ENCODE data around the gene ZFP36L1. TPM values are rescaled to one million over a fixed set of nuclear protein-coding genes. Genes with fewer than 3 reads are reported as not detected.

Gene ZFP36L1
- total and polyA plus RNA-seq, 2 of the 13 experiments (the other 11 are each of a cell fraction or from before 2014, with no cell fraction given): 7.4 to 10.2 TPM

DNA sequence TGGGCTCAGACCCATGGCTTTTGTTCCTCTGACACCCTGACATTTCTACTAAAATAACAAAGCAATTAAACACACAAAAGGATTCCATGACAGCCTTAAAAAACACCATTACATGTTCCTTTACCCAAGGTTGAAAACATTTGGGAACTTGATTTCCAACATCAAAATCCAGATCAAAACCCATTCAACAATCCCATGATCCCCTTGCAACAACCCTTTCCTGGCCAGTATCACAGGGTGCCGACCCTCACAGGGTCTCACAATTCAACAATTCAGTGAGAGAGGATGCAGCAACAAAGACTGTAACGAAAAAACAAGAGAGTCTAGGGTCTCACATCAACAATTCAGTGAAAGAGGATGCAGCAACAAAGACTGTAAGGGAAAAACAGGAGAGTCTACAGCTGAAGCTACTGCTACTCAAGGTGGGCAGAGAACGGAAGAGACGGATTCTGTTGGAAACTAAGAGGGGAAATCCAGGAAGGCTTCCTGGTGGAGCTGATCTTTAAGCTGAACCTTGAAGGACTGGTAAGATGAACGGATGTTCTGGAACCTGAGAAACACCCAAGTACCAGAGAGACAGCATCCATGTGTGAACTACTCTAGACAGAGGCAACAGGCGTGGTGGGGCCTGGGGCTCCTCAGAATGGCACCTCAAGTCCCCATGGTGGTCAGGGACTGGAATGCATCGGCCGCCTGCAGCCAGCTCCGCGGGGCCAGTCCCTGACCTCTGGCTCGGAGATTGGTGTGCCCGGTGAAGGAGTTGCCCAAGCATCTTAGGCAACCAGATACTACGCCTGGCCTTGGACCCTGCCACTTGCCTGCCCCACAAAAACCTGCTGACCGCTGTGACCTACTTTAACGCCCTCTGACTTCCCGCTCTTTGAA is 22.7 kb upstream of the ZFP36L1 start (continued):
- TF ChIP-seq, protein P1, sequence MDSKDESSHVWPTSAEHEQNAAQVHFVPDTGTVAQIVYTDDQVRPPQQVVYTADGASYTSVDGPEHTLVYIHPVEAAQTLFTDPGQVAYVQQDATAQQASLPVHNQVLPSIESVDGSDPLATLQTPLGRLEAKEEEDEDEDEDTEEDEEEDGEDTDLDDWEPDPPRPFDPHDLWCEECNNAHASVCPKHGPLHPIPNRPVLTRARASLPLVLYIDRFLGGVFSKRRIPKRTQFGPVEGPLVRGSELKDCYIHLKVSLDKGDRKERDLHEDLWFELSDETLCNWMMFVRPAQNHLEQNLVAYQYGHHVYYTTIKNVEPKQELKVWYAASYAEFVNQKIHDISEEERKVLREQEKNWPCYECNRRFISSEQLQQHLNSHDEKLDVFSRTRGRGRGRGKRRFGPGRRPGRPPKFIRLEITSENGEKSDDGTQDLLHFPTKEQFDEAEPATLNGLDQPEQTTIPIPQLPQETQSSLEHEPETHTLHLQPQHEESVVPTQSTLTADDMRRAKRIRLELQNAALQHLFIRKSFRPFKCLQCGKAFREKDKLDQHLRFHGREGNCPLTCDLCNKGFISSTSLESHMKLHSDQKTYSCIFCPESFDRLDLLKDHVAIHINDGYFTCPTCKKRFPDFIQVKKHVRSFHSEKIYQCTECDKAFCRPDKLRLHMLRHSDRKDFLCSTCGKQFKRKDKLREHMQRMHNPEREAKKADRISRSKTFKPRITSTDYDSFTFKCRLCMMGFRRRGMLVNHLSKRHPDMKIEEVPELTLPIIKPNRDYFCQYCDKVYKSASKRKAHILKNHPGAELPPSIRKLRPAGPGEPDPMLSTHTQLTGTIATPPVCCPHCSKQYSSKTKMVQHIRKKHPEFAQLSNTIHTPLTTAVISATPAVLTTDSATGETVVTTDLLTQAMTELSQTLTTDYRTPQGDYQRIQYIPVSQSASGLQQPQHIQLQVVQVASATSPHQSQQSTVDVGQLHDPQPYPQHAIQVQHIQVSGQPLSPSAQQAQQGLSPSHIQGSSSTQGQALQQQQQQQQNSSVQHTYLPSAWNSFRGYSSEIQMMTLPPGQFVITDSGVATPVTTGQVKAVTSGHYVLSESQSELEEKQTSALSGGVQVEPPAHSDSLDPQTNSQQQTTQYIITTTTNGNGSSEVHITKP (CRISPR knock-in tag; IDR thresholded peaks at IDR 0.05; ENCODE audit: low read depth): 0 out of 2 replicates have a peak, but pooled peaks have one; percentile 21
- peak; percentile 66 for TF ChIP-seq ZMYM3 (CRISPR knock-in tag; IDR thresholded peaks at IDR 0.05)
- TF ChIP-seq ZFP36 (IDR thresholded peaks at IDR 0.05; ENCODE audit: borderline replicate concordance, low read depth, low read length, partially characterized antibody): peak; percentile 73
- TF ChIP-seq, protein P2, sequence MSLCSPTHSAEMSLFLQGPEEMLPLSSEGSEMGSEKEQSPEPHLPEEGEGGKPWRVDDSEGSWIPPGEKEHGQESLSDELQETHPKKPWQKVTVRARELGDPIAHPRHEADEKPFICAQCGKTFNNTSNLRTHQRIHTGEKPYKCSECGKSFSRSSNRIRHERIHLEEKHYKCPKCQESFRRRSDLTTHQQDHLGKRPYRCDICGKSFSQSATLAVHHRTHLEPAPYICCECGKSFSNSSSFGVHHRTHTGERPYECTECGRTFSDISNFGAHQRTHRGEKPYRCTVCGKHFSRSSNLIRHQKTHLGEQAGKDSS (CRISPR knock-in tag; IDR thresholded peaks at IDR 0.05; ENCODE audit: borderline replicate concordance, low read depth): peak; percentile 5; the same call in 1 of the 2 replicates
- TF ChIP-seq AGO1 (IDR thresholded peaks at IDR 0.05; ENCODE audit: low read depth, low read length, poor library complexity, severe bottlenecking): no peak
- TF ChIP-seq, protein P3, sequence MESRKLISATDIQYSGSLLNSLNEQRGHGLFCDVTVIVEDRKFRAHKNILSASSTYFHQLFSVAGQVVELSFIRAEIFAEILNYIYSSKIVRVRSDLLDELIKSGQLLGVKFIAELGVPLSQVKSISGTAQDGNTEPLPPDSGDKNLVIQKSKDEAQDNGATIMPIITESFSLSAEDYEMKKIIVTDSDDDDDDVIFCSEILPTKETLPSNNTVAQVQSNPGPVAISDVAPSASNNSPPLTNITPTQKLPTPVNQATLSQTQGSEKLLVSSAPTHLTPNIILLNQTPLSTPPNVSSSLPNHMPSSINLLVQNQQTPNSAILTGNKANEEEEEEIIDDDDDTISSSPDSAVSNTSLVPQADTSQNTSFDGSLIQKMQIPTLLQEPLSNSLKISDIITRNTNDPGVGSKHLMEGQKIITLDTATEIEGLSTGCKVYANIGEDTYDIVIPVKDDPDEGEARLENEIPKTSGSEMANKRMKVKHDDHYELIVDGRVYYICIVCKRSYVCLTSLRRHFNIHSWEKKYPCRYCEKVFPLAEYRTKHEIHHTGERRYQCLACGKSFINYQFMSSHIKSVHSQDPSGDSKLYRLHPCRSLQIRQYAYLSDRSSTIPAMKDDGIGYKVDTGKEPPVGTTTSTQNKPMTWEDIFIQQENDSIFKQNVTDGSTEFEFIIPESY (CRISPR knock-in tag; IDR thresholded peaks at IDR 0.05): peak; percentile 91
- TF ChIP-seq HNF4A (CRISPR knock-in tag; IDR thresholded peaks at IDR 0.05): 0 out of 2 replicates have a peak, but pooled peaks have one; percentile 27
- TF ChIP-seq, protein P4, sequence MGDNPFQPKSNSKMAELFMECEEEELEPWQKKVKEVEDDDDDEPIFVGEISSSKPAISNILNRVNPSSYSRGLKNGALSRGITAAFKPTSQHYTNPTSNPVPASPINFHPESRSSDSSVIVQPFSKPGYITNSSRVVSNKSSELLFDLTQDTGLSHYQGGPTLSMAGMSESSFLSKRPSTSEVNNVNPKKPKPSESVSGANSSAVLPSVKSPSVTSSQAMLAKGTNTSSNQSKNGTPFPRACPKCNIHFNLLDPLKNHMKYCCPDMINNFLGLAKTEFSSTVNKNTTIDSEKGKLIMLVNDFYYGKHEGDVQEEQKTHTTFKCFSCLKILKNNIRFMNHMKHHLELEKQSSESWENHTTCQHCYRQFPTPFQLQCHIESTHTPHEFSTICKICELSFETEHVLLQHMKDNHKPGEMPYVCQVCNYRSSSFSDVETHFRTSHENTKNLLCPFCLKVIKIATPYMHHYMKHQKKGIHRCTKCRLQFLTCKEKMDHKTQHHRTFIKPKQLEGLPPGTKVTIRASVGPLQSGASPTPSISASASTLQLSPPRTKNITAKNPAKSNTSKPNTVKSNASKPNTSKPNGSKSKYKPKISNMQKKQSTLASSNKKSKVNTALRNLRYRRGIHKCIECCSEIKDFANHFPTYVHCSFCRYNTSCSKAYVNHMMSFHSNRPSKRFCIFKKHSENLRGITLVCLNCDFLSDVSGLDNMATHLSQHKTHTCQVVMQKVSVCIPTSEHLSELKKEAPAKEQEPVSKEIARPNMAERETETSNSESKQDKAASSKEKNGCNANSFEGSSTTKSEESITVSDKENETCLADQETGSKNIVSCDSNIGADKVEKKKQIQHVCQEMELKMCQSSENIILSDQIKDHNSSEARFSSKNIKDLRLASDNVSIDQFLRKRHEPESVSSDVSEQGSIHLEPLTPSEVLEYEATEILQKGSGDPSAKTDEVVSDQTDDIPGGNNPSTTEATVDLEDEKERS (CRISPR knock-in tag; IDR thresholded peaks at IDR 0.05): peak; percentile 64; the same call in 1 of the 2 replicates
- TF ChIP-seq, protein P5, sequence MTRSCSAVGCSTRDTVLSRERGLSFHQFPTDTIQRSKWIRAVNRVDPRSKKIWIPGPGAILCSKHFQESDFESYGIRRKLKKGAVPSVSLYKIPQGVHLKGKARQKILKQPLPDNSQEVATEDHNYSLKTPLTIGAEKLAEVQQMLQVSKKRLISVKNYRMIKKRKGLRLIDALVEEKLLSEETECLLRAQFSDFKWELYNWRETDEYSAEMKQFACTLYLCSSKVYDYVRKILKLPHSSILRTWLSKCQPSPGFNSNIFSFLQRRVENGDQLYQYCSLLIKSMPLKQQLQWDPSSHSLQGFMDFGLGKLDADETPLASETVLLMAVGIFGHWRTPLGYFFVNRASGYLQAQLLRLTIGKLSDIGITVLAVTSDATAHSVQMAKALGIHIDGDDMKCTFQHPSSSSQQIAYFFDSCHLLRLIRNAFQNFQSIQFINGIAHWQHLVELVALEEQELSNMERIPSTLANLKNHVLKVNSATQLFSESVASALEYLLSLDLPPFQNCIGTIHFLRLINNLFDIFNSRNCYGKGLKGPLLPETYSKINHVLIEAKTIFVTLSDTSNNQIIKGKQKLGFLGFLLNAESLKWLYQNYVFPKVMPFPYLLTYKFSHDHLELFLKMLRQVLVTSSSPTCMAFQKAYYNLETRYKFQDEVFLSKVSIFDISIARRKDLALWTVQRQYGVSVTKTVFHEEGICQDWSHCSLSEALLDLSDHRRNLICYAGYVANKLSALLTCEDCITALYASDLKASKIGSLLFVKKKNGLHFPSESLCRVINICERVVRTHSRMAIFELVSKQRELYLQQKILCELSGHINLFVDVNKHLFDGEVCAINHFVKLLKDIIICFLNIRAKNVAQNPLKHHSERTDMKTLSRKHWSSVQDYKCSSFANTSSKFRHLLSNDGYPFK (CRISPR knock-in tag; IDR thresholded peaks at IDR 0.05; ENCODE audit: borderline replicate concordance): 0 out of 2 replicates have a peak, but pooled peaks have one; percentile 8
- no peak for TF ChIP-seq NR2F1 (CRISPR knock-in tag; IDR thresholded peaks at IDR 0.05)
- TF ChIP-seq CENPT (CRISPR knock-in tag; IDR thresholded peaks at IDR 0.05; ENCODE audit: low read depth): no peak
- TF ChIP-seq HNRNPL (IDR thresholded peaks at IDR 0.05; ENCODE audit: low read depth, low read length): 0 out of 2 replicates have a peak, but pooled peaks have one; percentile 43
- no peak for TF ChIP-seq RCOR2 (CRISPR knock-in tag; IDR thresholded peaks at IDR 0.05)

All from HepG2 (cell line).